NK-92 (cell line): Measurements from ENCODE around the gene NHERF1.

Experiments used
- DNase-seq: peaks from one replicate; lab custom pipeline; 2025; ENCODE audit not compliant: unreplicated experiment; lab: John Stamatoyannopoulos, UW

NHERF1 gene

GRCh38 chr17:74807441-74807840 is 59.0 kb downstream of the NHERF1 start:
- no peak for DNase-seq

GRCh38 chr17:74807925-74808324 is 59.5 kb downstream of the NHERF1 start:
- no peak for DNase-seq

- no peak for DNase-seq
These were observed 60.4 kb downstream of the NHERF1 start for GRCh38 chr17:74808714-74809430.

GRCh38 chr17:74810699-74811485 is 62.5 kb downstream of the NHERF1 start:
- DNase-seq, result no peak

- DNase-seq, result no peak
These were observed 63.9 kb downstream of the NHERF1 start for GRCh38 chr17:74812109-74813009.

- no peak for DNase-seq
These were observed 66.0 kb downstream of the NHERF1 start for GRCh38 chr17:74814453-74814852.

- DNase-seq, result no peak
These were observed 66.6 kb downstream of the NHERF1 start for GRCh38 chr17:74815067-74815466.

GRCh38 chr17:74815550-74816370 is 67.3 kb downstream of the NHERF1 start:
- DNase-seq, result no peak

- no peak for DNase-seq
These were observed 68.6 kb downstream of the NHERF1 start for GRCh38 chr17:74816905-74817620.

- DNase-seq, result no peak
These were observed 70.0 kb downstream of the NHERF1 start for GRCh38 chr17:74818291-74818938.
